ENCODE measurements around the gene LRRN3.
A peak's percentile ranks its signal among the peaks of the same experiment; 100 is the strongest.

The LRRN3 gene

DNA sequence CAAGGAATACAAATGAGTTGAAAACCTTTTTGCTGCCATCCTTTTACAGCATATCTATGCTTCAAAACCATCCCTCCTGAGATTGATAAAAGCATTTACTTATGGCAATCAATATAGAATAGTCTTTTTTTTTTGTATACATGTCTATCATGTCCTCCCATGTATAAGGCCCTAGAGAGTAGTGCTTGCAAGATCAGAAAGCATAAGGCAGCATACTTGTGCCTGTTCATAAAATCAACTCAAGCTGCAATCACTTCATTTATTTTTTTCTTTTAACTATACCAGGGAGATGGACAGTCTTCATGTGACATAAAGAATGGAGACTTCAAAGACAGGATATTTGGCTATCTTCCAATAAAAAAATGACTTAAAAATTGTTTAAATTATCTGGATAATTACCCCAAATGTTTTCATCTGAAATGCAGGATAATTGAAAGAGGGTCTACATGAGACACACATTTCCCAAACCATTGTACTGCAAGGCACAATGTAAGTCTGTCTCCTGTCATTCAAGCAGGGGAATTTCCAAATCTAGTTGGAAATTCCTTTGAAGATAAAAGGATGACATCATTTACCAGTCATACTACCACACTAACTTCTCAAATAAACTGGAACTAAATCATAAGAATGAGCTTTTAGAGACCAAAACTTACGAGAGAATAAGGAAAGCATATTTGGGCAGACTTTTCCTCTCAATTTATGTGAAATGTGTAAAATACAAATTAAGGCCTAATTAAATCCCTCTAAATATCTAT, 22.5 kb downstream of the LRRN3 start (continued):
- TF ChIP-seq, protein P1, sequence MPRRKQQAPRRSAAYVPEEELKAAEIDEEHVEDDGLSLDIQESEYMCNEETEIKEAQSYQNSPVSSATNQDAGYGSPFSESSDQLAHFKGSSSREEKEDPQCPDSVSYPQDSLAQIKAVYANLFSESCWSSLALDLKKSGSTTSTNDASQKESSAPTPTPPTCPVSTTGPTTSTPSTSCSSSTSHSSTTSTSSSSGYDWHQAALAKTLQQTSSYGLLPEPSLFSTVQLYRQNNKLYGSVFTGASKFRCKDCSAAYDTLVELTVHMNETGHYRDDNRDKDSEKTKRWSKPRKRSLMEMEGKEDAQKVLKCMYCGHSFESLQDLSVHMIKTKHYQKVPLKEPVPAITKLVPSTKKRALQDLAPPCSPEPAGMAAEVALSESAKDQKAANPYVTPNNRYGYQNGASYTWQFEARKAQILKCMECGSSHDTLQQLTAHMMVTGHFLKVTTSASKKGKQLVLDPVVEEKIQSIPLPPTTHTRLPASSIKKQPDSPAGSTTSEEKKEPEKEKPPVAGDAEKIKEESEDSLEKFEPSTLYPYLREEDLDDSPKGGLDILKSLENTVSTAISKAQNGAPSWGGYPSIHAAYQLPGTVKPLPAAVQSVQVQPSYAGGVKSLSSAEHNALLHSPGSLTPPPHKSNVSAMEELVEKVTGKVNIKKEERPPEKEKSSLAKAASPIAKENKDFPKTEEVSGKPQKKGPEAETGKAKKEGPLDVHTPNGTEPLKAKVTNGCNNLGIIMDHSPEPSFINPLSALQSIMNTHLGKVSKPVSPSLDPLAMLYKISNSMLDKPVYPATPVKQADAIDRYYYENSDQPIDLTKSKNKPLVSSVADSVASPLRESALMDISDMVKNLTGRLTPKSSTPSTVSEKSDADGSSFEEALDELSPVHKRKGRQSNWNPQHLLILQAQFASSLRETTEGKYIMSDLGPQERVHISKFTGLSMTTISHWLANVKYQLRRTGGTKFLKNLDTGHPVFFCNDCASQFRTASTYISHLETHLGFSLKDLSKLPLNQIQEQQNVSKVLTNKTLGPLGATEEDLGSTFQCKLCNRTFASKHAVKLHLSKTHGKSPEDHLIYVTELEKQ (tag by site-specific recombination; IDR thresholded peaks at IDR 0.05; ENCODE audit: borderline replicate concordance): no peak
- 0 out of 2 replicates have a peak, but pooled peaks have one; percentile 44 for TF ChIP-seq ZNF660 (tag by site-specific recombination; IDR thresholded peaks at IDR 0.05)
- no peak for TF ChIP-seq ZNF266 (tag by site-specific recombination; IDR thresholded peaks at IDR 0.05; ENCODE audit: low read depth)
- no peak for TF ChIP-seq ZNF169 (tag by site-specific recombination; IDR thresholded peaks at IDR 0.05)
- TF ChIP-seq ZNF473 (tag by site-specific recombination; IDR thresholded peaks at IDR 0.05): no peak
- TF ChIP-seq, protein P2, sequence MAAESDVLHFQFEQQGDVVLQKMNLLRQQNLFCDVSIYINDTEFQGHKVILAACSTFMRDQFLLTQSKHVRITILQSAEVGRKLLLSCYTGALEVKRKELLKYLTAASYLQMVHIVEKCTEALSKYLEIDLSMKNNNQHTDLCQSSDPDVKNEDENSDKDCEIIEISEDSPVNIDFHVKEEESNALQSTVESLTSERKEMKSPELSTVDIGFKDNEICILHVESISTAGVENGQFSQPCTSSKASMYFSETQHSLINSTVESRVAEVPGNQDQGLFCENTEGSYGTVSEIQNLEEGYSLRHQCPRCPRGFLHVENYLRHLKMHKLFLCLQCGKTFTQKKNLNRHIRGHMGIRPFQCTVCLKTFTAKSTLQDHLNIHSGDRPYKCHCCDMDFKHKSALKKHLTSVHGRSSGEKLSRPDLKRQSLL (tag by site-specific recombination; IDR thresholded peaks at IDR 0.05): no peak
- TF ChIP-seq, protein P3, sequence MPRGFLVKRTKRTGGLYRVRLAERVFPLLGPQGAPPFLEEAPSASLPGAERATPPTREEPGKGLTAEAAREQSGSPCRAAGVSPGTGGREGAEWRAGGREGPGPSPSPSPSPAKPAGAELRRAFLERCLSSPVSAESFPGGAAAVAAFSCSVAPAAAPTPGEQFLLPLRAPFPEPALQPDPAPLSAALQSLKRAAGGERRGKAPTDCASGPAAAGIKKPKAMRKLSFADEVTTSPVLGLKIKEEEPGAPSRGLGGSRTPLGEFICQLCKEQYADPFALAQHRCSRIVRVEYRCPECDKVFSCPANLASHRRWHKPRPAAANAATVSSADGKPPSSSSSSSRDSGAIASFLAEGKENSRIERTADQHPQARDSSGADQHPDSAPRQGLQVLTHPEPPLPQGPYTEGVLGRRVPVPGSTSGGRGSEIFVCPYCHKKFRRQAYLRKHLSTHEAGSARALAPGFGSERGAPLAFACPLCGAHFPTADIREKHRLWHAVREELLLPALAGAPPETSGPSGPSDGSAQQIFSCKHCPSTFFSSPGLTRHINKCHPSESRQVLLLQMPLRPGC (tag by site-specific recombination; IDR thresholded peaks at IDR 0.05): peak; percentile 65
- TF ChIP-seq, protein P4, sequence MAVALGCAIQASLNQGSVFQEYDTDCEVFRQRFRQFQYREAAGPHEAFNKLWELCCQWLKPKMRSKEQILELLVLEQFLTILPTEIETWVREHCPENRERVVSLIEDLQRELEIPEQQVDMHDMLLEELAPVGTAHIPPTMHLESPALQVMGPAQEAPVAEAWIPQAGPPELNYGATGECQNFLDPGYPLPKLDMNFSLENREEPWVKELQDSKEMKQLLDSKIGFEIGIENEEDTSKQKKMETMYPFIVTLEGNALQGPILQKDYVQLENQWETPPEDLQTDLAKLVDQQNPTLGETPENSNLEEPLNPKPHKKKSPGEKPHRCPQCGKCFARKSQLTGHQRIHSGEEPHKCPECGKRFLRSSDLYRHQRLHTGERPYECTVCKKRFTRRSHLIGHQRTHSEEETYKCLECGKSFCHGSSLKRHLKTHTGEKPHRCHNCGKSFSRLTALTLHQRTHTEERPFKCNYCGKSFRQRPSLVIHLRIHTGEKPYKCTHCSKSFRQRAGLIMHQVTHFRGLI (tag by site-specific recombination; IDR thresholded peaks at IDR 0.05): no peak
- no peak for TF ChIP-seq ZNF114 (tag by site-specific recombination; IDR thresholded peaks at IDR 0.05)
- TF ChIP-seq ZNF24 (tag by site-specific recombination; IDR thresholded peaks at IDR 0.05): 0 out of 2 replicates have a peak, but pooled peaks have one; percentile 29
- TF ChIP-seq, protein P5, sequence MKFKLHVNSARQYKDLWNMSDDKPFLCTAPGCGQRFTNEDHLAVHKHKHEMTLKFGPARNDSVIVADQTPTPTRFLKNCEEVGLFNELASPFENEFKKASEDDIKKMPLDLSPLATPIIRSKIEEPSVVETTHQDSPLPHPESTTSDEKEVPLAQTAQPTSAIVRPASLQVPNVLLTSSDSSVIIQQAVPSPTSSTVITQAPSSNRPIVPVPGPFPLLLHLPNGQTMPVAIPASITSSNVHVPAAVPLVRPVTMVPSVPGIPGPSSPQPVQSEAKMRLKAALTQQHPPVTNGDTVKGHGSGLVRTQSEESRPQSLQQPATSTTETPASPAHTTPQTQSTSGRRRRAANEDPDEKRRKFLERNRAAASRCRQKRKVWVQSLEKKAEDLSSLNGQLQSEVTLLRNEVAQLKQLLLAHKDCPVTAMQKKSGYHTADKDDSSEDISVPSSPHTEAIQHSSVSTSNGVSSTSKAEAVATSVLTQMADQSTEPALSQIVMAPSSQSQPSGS (tag by site-specific recombination; IDR thresholded peaks at IDR 0.05; ENCODE audit: low read depth): peak; percentile 92
- TF ChIP-seq ZNF658 (tag by site-specific recombination; IDR thresholded peaks at IDR 0.05): no peak
- TF ChIP-seq, protein P6, sequence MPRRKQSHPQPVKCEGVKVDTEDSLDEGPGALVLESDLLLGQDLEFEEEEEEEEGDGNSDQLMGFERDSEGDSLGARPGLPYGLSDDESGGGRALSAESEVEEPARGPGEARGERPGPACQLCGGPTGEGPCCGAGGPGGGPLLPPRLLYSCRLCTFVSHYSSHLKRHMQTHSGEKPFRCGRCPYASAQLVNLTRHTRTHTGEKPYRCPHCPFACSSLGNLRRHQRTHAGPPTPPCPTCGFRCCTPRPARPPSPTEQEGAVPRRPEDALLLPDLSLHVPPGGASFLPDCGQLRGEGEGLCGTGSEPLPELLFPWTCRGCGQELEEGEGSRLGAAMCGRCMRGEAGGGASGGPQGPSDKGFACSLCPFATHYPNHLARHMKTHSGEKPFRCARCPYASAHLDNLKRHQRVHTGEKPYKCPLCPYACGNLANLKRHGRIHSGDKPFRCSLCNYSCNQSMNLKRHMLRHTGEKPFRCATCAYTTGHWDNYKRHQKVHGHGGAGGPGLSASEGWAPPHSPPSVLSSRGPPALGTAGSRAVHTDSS (tag by site-specific recombination; IDR thresholded peaks at IDR 0.05): no peak

DNA sequence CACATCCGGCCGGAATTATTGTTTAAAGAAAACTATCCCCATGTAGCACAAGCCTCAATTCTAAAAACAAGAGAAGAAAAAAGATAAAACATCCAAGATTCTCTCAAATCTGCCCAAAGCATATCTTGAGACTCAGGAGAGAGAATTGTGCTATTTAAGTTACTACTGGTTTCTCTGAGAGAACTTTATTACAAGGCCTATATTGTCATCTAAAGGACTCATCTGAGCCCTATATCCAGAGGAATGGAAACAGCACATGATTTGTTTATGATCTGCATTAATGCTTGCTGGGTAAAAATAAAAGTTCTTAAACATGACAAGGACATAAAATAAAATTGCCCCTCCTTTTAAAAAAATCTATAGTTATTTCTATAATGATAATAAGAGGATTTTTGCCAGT, 25.0 kb downstream of the LRRN3 start:
- Histone ChIP-seq H3K4me1 (ENCODE audit: control insufficient read depth, insufficient read depth, low read length) (no peaks in the 10 kb centered on the region), H3K27ac (ENCODE audit: extremely low read depth, low read depth, low read length) (no peak overlapping the region), H3K36me3 (ENCODE audit: control insufficient read depth in 2 of 2, insufficient read depth in 1 of 2, low read length in 2 of 2) (no peaks in the 10 kb centered on the region), H3K4me3 (ENCODE audit: low read depth, low read length) (no peak overlapping the region), H3K9me3 (ENCODE audit: control insufficient read depth, insufficient read depth, low read depth, low read length) (no peaks in the 10 kb centered on the region)
- ChIA-PET POLR2A (no interaction called here), CTCF (no interaction called here)
- no peak for TF ChIP-seq ZNF146 (tag by site-specific recombination; IDR thresholded peaks at IDR 0.05)
- TF ChIP-seq, protein P7, sequence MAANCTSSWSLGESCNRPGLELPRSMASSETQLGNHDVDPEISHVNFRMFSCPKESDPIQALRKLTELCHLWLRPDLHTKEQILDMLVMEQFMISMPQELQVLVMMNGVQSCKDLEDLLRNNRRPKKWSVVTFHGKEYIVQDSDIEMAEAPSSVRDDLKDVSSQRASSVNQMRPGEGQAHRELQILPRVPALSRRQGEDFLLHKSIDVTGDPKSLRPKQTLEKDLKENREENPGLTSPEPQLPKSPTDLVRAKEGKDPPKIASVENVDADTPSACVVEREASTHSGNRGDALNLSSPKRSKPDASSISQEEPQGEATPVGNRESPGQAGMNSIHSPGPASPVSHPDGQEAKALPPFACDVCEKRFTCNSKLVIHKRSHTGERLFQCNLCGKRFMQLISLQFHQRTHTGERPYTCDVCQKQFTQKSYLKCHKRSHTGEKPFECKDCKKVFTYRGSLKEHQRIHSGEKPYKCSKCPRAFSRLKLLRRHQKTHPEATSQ (tag by site-specific recombination; IDR thresholded peaks at IDR 0.05): no peak
- TF ChIP-seq, protein P8, sequence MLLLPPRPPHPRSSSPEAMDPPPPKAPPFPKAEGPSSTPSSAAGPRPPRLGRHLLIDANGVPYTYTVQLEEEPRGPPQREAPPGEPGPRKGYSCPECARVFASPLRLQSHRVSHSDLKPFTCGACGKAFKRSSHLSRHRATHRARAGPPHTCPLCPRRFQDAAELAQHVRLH (tag by site-specific recombination; IDR thresholded peaks at IDR 0.05): no peak
- no peak for TF ChIP-seq ZNF660 (tag by site-specific recombination; IDR thresholded peaks at IDR 0.05)
- no peak for TF ChIP-seq ZNF776 (tag by site-specific recombination; IDR thresholded peaks at IDR 0.05; ENCODE audit: borderline replicate concordance)
- TF ChIP-seq KLF8 (tag by site-specific recombination; IDR thresholded peaks at IDR 0.05): no peak
- TF ChIP-seq ZFP69B (tag by site-specific recombination; IDR thresholded peaks at IDR 0.05): no peak
- no peak for TF ChIP-seq KLF7 (tag by site-specific recombination; IDR thresholded peaks at IDR 0.05; ENCODE audit: borderline replicate concordance)
- TF ChIP-seq, protein P9, sequence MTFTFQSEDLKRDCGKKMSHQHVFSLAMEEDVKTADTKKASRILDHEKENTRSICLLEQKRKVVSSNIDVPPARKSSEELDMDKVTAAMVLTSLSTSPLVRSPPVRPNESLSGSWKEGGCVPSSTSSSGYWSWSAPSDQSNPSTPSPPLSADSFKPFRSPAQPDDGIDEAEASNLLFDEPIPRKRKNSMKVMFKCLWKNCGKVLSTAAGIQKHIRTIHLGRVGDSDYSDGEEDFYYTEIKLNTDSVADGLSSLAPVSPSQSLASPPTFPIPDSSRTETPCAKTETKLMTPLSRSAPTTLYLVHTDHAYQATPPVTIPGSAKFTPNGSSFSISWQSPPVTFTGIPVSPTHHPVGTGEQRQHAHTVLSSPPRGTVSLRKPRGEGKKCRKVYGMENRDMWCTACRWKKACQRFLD (tag by site-specific recombination; IDR thresholded peaks at IDR 0.05): no peak
- TF ChIP-seq WT1 (tag by site-specific recombination; IDR thresholded peaks at IDR 0.05): no peak
